Neural progenitor cell (in vitro differentiated cells): ENCODE data around the gene POTEF. TPM values are rescaled to one million over a fixed set of nuclear protein-coding genes. Genes with fewer than 3 reads are reported as not detected.
"Not testable (repeated sequence)": the region's sequence is repeated elsewhere in the genome, so short reads cannot be mapped to it uniquely, and the experiment has no call there.

ENCODE experiments used
- DNase-seq: peaks from one replicate; pipeline ENCODE4 v3.0.0-alpha.2; 2016; ENCODE audit warnings: low spot score
- H2AFZ ChIP-seq: fragments of 200-600 bp; sonication (generic); replicated peaks from 2 replicates; pipeline ENCODE4 v1.6.1; 2016; ENCODE audit warnings: antibody characterized with exemption
- H3F3A ChIP-seq: fragments of 200-600 bp; sonication (generic); 2 replicates; pipeline ENCODE4 v1.6.1; 2016; ENCODE audit warnings: antibody characterized with exemption, low read depth
- H3K27ac ChIP-seq: fragments of 200-600 bp; sonication (generic); 2 replicates; pipeline ENCODE4 v1.5.1; 2016; ENCODE audit warnings: mild to moderate bottlenecking
- H3K27me3 ChIP-seq: fragments of 200-600 bp; sonication (generic); 2 replicates; pipeline ENCODE4 v1.6.1; 2016; ENCODE audit warnings: mild to moderate bottlenecking, moderate library complexity
- H3K36me3 ChIP-seq: fragments of 200-600 bp; sonication (generic); 2 replicates; pipeline ENCODE4 v1.5.1; 2016
- H3K4me1 ChIP-seq: fragments of 200-600 bp; sonication (generic); 2 replicates; pipeline ENCODE4 v1.6.1; 2016; ENCODE audit warnings: mixed run types
- H3K4me2 ChIP-seq: fragments of 200-600 bp; sonication (generic); 2 replicates; pipeline ENCODE4 v1.6.1; 2016
- H3K4me3 ChIP-seq: fragments of 200-600 bp; sonication (generic); 2 replicates; pipeline ENCODE4 v1.5.1; 2016
- H3K79me2 ChIP-seq: fragments of 200-600 bp; sonication (generic); 2 replicates; pipeline ENCODE4 v1.6.1; 2016; ENCODE audit warnings: low read depth
- H3K9ac ChIP-seq: fragments of 200-600 bp; sonication (generic); 2 replicates; pipeline ENCODE4 v1.6.1; 2016
- H3K9me3 ChIP-seq: fragments of 200-600 bp; sonication (generic); 2 replicates; pipeline ENCODE4 v1.5.1; 2016; ENCODE audit warnings: low read depth
- H4K20me1 ChIP-seq: fragments of 200-600 bp; sonication (generic); 2 replicates; pipeline ENCODE4 v1.6.1; 2016; ENCODE audit warnings: low read depth
- H3K27ac Mint-ChIP-seq: 3 replicates; pipeline ENCODE4 v1.8.0; 2021; ENCODE audit warnings: mixed read lengths
- H3K27me3 Mint-ChIP-seq: 2 replicates; pipeline ENCODE4 v1.8.0; 2022; ENCODE audit warnings: low read depth, mild to moderate bottlenecking, inconsistent platforms, moderate library complexity, mixed read lengths; ENCODE audit not compliant: insufficient read depth
- H3K36me3 Mint-ChIP-seq: 3 replicates; pipeline ENCODE4 v1.8.0; 2021; ENCODE audit warnings: mixed read lengths
- H3K4me1 Mint-ChIP-seq: 3 replicates; pipeline ENCODE4 v1.8.0; 2021; ENCODE audit warnings: mixed read lengths
- H3K4me3 Mint-ChIP-seq: 3 replicates; pipeline ENCODE4 v1.8.0; 2021; ENCODE audit warnings: mild to moderate bottlenecking, moderate library complexity, mixed read lengths
- H3K9me3 Mint-ChIP-seq: 3 replicates; pipeline ENCODE4 v1.8.0; 2020; ENCODE audit warnings: mixed read lengths
- EZH2 ChIP-seq: fragments of 200-600 bp; sonication (generic); IDR thresholded peaks from 2 replicates; pipeline ENCODE4 v1.6.1; 2017; ENCODE audit warnings: antibody characterized with exemption, mild to moderate bottlenecking, moderate library complexity
- EZH2phosphoT487 ChIP-seq: fragments of 200-600 bp; sonication (generic); IDR thresholded peaks from 2 replicates; pipeline ENCODE4 v1.6.1; 2017; ENCODE audit warnings: antibody characterized with exemption
- total RNA-seq: library from RNA; depleted of rRNA; stranded (reverse); fragments of >200 nt; gene quantifications from 2 replicates; pipeline ENCODE4 v1.2.3, GENCODE V29; 2015; ENCODE audit warnings: low replicate concordance
- TF ChIP-seq, protein P1 (sequence below): fragments of 200-600 bp; sonication (generic); IDR thresholded peaks from 2 replicates; pipeline ENCODE4 v1.5.1; 2017; ENCODE audit warnings: antibody characterized with exemption, mild to moderate bottlenecking

Gene POTEF
- total RNA-seq, 1 donor from 2014 or later = 15.1 TPM

DNA sequence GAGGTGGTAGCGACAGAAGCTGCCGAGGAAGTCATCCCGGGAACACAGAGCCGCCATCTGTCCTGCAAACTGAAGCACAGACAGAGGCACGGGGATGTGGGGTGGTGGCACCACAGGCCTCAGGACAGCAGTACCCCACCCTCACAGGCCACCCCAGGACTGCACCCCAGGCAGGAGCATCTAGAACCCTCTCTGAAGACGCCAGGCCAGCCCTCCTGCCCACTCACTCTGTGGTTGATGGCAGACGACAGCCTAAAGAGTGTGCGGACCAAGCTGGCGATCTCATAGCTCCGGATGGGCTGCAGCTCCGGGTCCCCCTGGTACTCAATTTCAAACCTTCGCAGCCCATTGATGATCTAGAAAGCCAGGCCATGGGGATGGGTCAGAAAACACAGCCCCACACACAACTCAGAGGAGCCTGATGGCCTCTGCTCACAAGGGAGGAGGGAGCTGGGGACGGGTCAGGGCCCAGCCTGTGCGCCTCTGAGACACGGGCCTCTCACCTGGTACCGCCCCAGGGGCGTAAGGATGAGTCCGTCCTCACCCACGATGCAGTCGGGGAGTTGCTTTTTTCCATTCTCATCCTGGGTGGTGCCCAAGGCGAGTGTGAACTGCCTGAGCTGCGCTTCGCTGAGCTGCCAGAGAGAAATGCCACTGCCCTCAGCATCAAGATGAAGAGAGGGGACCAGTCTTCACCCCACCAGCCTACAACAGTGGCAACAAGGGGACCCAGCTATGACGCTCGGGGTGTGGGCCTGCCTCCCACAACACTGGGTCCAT lies 24.0 kb upstream of the POTEF start:
- Mint-ChIP-seq H3K36me3 (peaks cover 2% of the 10 kb centered on the region), H3K4me1 (no peaks in the 10 kb centered on the region), H3K4me3 (no peak overlapping the region), H3K9me3 (no peaks in the 10 kb centered on the region), H3K27me3 (peaks cover 7% of the 10 kb centered on the region), H3K27ac (no peak overlapping the region)
- H3K4me1 ChIP-seq = no peaks in the 10 kb centered on the region
- H3K9ac ChIP-seq = no peak overlapping the region
- no peak overlapping the region for H3K4me2 ChIP-seq
- H2AFZ ChIP-seq = no peak overlapping the region
- TF ChIP-seq EZH2 (no peak), EZH2phosphoT487 (no peak)
- TF ChIP-seq, protein P1, sequence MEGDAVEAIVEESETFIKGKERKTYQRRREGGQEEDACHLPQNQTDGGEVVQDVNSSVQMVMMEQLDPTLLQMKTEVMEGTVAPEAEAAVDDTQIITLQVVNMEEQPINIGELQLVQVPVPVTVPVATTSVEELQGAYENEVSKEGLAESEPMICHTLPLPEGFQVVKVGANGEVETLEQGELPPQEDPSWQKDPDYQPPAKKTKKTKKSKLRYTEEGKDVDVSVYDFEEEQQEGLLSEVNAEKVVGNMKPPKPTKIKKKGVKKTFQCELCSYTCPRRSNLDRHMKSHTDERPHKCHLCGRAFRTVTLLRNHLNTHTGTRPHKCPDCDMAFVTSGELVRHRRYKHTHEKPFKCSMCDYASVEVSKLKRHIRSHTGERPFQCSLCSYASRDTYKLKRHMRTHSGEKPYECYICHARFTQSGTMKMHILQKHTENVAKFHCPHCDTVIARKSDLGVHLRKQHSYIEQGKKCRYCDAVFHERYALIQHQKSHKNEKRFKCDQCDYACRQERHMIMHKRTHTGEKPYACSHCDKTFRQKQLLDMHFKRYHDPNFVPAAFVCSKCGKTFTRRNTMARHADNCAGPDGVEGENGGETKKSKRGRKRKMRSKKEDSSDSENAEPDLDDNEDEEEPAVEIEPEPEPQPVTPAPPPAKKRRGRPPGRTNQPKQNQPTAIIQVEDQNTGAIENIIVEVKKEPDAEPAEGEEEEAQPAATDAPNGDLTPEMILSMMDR = no peak
- no peak overlapping the region for H3K27ac ChIP-seq
- H3K9me3 ChIP-seq = no peaks in the 10 kb centered on the region
- no peaks in the 10 kb centered on the region for H3K36me3 ChIP-seq
- H3K27me3 ChIP-seq = no peaks in the 10 kb centered on the region
- no peak for DNase-seq
- no peaks in the 10 kb centered on the region for H3K79me2 ChIP-seq
- no peak overlapping the region for H3K4me3 ChIP-seq
- no peaks in the 10 kb centered on the region for H3F3A ChIP-seq
- H4K20me1 ChIP-seq = peaks cover 25% of the 10 kb centered on the region

DNA sequence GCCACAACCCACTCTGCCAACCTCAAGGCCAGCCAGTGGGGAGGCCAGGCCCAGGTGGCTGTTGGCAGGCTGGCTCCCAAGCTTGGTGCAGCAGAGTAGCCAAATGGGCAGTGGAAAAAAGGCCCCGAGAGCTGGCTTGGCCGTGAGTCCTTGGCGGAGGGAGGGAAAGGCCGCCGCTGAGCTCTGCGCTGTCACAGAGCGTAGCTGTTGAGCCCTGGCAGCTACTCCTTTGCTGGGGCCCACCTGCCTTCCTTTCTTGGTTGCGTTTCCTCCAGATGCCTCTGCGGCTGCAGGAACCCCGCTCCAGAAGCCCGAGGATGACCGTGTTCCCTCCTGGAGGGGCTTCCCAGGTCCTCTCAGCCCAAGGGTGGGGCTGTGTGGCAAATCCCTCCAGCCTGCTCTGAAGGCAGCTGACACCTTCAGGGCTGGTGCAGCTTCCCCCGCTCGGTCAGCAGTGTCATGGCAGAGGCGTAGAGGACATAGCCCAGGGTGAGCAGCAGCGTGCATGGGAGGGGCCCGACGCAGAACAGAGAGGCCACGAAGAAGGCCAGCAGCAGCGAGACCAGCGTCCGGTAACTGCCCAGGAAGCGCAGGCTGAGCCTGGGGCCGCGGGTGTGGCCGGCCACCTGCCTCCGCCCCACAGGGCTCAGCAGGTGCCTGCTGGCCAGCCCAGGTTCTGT lies 23.3 kb upstream of the POTEF start:
- H3K4me2 ChIP-seq, H3F3A ChIP-seq, H3K4me3 ChIP-seq, H2AFZ ChIP-seq, H3K9ac ChIP-seq, H3K27ac ChIP-seq, H3K4me1 ChIP-seq, H3K27me3 Mint-ChIP-seq, H3K27me3 ChIP-seq, H3K4me3 Mint-ChIP-seq, H3K79me2 ChIP-seq, DNase-seq, H3K9me3 ChIP-seq, H3K27ac Mint-ChIP-seq, H3K9me3 Mint-ChIP-seq, H3K36me3 ChIP-seq, H3K4me1 Mint-ChIP-seq, H3K36me3 Mint-ChIP-seq: not testable (repeated sequence)
- H4K20me1 ChIP-seq = peaks cover 25% of the 10 kb centered on the region

DNA sequence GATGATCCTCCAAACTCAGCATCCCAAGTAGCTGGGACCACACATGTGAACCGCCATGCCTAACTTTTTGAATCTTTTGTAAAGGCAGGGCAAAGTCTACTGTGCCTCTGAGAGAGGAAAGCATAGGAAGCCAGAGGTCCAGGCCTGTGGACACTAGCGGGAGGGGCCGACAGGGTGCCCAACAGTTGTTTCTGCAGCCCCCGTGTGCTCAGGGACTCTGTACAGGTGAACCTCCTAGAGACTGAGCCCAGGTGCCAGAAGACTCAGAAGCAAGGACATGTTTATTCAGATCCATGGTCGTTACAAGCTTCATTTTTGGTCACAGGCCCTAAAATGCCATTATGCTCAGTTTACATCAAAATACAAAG lies 22.1 kb upstream of the POTEF start:
- not testable (repeated sequence) for H3K4me3 ChIP-seq, H3K4me1 ChIP-seq, H3F3A ChIP-seq, H3K9me3 ChIP-seq, DNase-seq, H3K36me3 Mint-ChIP-seq, H3K4me3 Mint-ChIP-seq, H3K9me3 Mint-ChIP-seq, H3K79me2 ChIP-seq, H3K27ac ChIP-seq, H3K36me3 ChIP-seq, H3K27me3 Mint-ChIP-seq, H2AFZ ChIP-seq, H3K27me3 ChIP-seq, H3K9ac ChIP-seq, H3K4me1 Mint-ChIP-seq, H3K27ac Mint-ChIP-seq, H3K4me2 ChIP-seq
- H4K20me1 ChIP-seq = peaks cover 27% of the 10 kb centered on the region

DNA sequence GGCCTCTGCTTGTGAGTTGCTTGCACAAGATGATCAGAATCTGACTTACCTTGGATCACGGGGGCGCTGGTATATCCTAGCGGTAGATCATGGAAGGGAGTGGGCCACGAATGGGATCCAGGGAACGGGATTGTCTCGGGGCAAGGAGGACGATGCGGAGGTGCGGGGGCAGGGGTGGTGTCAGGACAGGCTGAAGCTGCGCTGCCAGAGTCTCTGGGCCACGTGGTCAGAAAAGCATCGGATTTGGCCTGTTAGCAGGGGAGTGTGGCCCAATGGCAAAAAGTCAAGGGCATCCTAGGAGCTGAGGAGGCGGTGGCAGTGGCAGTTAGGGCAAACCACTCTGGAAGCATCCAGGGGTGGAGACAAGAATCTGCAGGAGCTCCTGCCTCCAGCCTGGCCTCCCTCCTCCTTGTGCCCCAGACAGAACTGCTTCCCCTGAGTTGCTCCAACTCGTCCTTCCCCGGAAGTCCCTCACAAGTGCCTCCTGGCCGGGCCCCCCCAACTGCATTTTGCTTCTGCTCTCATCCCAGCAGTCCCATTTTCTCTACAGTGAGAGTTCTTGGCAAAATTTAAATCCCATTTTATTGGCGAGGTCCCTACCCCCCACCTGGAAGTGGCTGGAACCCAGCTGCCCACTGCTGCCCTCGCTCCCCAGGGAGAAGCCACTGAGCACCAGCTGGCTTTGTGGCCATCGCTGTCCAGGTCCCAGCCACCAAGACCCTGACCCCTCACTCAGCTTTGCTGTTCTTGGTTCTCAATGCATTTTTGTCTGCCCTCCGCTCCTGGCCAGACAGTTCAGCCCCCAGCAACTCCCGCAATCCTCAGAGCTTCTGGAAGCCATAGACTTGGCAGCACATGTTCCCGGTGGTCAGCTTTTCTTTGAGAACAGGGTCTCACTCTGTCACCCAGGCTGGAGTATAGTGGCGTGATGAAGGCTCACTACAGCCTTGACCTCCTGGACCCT lies 21.4 kb upstream of the POTEF start:
- no peak for DNase-seq
- no peaks in the 10 kb centered on the region for H3K4me1 Mint-ChIP-seq
- Histone ChIP-seq H3K79me2 (peaks cover 6% of the 10 kb centered on the region), H3K27me3 (no peaks in the 10 kb centered on the region), H3F3A (peaks cover 4% of the 10 kb centered on the region), H4K20me1 (peaks cover 27% of the 10 kb centered on the region), H3K4me3 (no peak overlapping the region), H2AFZ (no peak overlapping the region), H3K4me2 (no peak overlapping the region), H3K4me1 (no peaks in the 10 kb centered on the region), H3K9ac (no peak overlapping the region), H3K27ac (no peak overlapping the region), H3K9me3 (no peaks in the 10 kb centered on the region), H3K36me3 (no peaks in the 10 kb centered on the region)
- no peak overlapping the region for H3K27ac Mint-ChIP-seq
- no peak overlapping the region for H3K4me3 Mint-ChIP-seq
- no peaks in the 10 kb centered on the region for H3K9me3 Mint-ChIP-seq
- H3K36me3 Mint-ChIP-seq = peaks cover 2% of the 10 kb centered on the region
- TF ChIP-seq, protein P1 = no peak
- no peak for TF ChIP-seq EZH2
- H3K27me3 Mint-ChIP-seq = peaks cover 5% of the 10 kb centered on the region

DNA sequence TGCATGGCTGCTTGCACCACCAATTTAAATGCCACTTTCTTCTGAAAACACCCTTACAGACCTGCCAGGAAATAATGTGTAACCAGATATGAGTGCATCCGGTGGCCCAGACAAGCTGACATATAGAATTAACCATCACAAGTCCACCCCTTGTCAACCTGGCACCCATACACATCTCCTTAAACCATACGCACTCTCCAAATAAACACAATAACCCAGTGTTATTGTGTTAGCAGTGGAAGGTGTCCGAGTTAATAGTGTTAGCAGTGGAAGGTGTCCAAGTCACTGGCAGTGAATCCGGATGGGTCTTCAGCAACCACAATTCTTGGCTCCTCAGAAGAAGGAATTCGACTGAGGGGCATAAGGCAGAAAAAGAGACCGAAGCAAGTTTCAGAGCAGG lies 19.5 kb upstream of the POTEF start:
- H3K4me1 ChIP-seq, H3K9me3 ChIP-seq, H3K4me3 Mint-ChIP-seq, H3K27ac Mint-ChIP-seq, H3K27ac ChIP-seq, H3K36me3 ChIP-seq, H2AFZ ChIP-seq, H3K4me3 ChIP-seq, H3K27me3 Mint-ChIP-seq, H3K4me1 Mint-ChIP-seq, H3K36me3 Mint-ChIP-seq, DNase-seq, H3K9ac ChIP-seq, H3K27me3 ChIP-seq, H3K4me2 ChIP-seq, H3K79me2 ChIP-seq, H3K9me3 Mint-ChIP-seq: not testable (repeated sequence)
- Histone ChIP-seq H3F3A (peaks cover 16% of the 10 kb centered on the region), H4K20me1 (peaks cover 32% of the 10 kb centered on the region)

DNA sequence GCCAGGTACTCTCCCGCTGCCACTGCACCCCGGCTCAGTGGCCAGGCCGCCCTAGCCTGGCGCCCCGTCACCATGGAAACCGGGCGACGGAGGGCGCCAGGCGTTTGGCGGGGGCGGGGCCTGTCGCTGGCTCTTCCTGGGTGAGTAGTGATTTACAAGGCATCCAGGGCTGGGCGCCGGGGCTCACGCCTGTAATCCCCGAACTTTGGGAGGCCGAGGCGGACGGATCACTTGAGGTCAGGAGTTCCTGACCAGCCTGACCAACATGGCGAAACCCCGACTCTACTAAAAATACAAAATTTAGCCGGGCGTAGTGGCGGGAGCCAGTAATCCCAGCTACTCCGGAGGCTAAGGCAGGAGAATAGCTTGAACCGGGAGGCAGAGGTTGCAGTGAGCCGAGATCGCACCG lies 16.0 kb upstream of the POTEF start, which contains the start of gene CCDC74B:
Gene CCDC74B (minus strand): TSS at position 107 of the 409 bp plus-strand sequence. CDS start 116 bp downstream, outside the sequence.
- peak within 1 kb of the TSS; percentile 90 for H3K4me3 Mint-ChIP-seq
- not testable (repeated sequence) for H2AFZ ChIP-seq

More for the DNA sequence above, 16.0 kb upstream of the POTEF start, which contains the start of gene CCDC74B:
- not testable (repeated sequence) for H3K79me2 ChIP-seq, H3K9me3 ChIP-seq, H3K36me3 Mint-ChIP-seq, H3K4me1 ChIP-seq, H3K36me3 ChIP-seq, H3K27ac ChIP-seq, H3K9ac ChIP-seq, H3K9me3 Mint-ChIP-seq, H3K27me3 Mint-ChIP-seq, H3K27me3 ChIP-seq, H3K4me1 Mint-ChIP-seq
- peak within 1 kb of the TSS; percentile 74 for H3K4me2 ChIP-seq
- H3K27ac Mint-ChIP-seq = peak within 1 kb of the TSS; percentile 66
- H3F3A ChIP-seq = peaks cover 21% of the 10 kb centered on the region
- peak within 1 kb of the TSS; percentile 53 for H3K4me3 ChIP-seq
- H4K20me1 ChIP-seq = peaks cover 38% of the 10 kb centered on the region
- peak; percentile 90 for DNase-seq
